HepG2 (cell line): ENCODE measurements around the gene COX6B1. TPM values are rescaled to one million over a fixed set of nuclear protein-coding genes. Genes with fewer than 3 reads are reported as not detected.

Source experiments
- BRD4 ChIP-seq: sonication (generic); formaldehyde crosslinking; IDR thresholded peaks from 2 replicates; pipeline ENCODE4 v1.4.0; 2020; ENCODE audit warnings: missing genetic modification reagents
- KAT8 ChIP-seq: IDR thresholded peaks from 2 replicates; pipeline ENCODE4 v1.6.1; 2016; ENCODE audit warnings: missing genetic modification reagents, missing compliant biosample characterization
- MEIS1 ChIP-seq: sonication (generic); formaldehyde crosslinking; IDR thresholded peaks from 2 replicates; pipeline ENCODE4 v1.9.0; 2021; ENCODE audit warnings: mild to moderate bottlenecking, missing genetic modification reagents, moderate library complexity, borderline replicate concordance
- MTF1 ChIP-seq: sonication (generic); formaldehyde crosslinking; IDR thresholded peaks from 2 replicates; pipeline ENCODE4 v1.5.0; 2020; ENCODE audit warnings: missing genetic modification reagents
- NFE2L1 ChIP-seq: sonication (generic); formaldehyde crosslinking; IDR thresholded peaks from 2 replicates; pipeline ENCODE4 v1.4.0; 2020; ENCODE audit warnings: missing genetic modification reagents, mild to moderate bottlenecking, borderline replicate concordance
- NRL ChIP-seq: sonication (generic); formaldehyde crosslinking; IDR thresholded peaks from 2 replicates; pipeline ENCODE4 v1.5.0; 2020; ENCODE audit warnings: missing genetic modification reagents, mild to moderate bottlenecking, moderate library complexity, borderline replicate concordance
- RFX5 ChIP-seq: IDR thresholded peaks from 2 replicates; pipeline ENCODE4 v1.6.1; 2011; ENCODE audit warnings: low read depth, low read length, improper control_type of control experiment
- RFXANK ChIP-seq: IDR thresholded peaks from 2 replicates; pipeline ENCODE4 v1.6.1; 2016
- SALL2 ChIP-seq: sonication (generic); formaldehyde crosslinking; IDR thresholded peaks from 2 replicates; pipeline ENCODE4 v1.8.1; 2023; ENCODE audit warnings: mild to moderate bottlenecking, missing genetic modification reagents, inconsistent platforms
- ZNF253 ChIP-seq: sonication (generic); formaldehyde crosslinking; IDR thresholded peaks from 2 replicates; pipeline ENCODE4 v1.8.0; 2022; ENCODE audit warnings: mild to moderate bottlenecking, missing genetic modification reagents, borderline replicate concordance
- polyA plus RNA-seq, 8 experiments: library from polyadenylated mRNA; depleted of rRNA in 3 of 8; stranded (reverse) in 7 of 8; unstranded in 1 of 8; fragments of >200 nt; fragmentation: Illumina TruSeq in 4 of 8; extraction: Trizol in 4 of 8; gene quantifications; 2 replicates each; pipeline versions ENCODE4 v1.2.1 to v1.2.3, GENCODE V29; 2011 to 2016; ENCODE audit warnings: low read depth in 4 of 8, missing spikeins in 1 of 8, mixed read lengths in 1 of 8; ENCODE audit not compliant: insufficient read depth in 1 of 8
- total RNA-seq, 5 experiments: library from RNA; depleted of rRNA; stranded (reverse); fragments of >200 nt; fragmentation: Illumina TruSeq; extraction: Trizol; gene quantifications; 2 replicates each; pipeline ENCODE4 v1.2.3, GENCODE V29; 2016; ENCODE audit warnings: low read depth in 1 of 5
- TF ChIP-seq, protein P1 (sequence below): sonication (generic); formaldehyde crosslinking; IDR thresholded peaks from 2 replicates; pipeline ENCODE4 v1.8.1; 2023; ENCODE audit warnings: mild to moderate bottlenecking, inconsistent platforms, moderate library complexity, missing genetic modification reagents, borderline replicate concordance
- TF ChIP-seq, protein P2 (sequence below): sonication (generic); formaldehyde crosslinking; IDR thresholded peaks from 2 replicates; pipeline ENCODE4 v1.8.1; 2022; ENCODE audit warnings: low read depth, mild to moderate bottlenecking, missing genetic modification reagents
- TF ChIP-seq, protein P3 (sequence below): sonication (generic); formaldehyde crosslinking; IDR thresholded peaks from 2 replicates; pipeline ENCODE4 v1.4.0; 2020; ENCODE audit warnings: missing genetic modification reagents
- TF ChIP-seq, protein P4 (sequence below): sonication (generic); formaldehyde crosslinking; IDR thresholded peaks from 2 replicates; pipeline ENCODE4 v1.4.0; 2020; ENCODE audit warnings: mild to moderate bottlenecking, missing genetic modification reagents, borderline replicate concordance

COX6B1 gene
- total and polyA plus RNA-seq, 2 of the 13 experiments (the other 11 are each of a cell fraction or from before 2014, with no cell fraction given): 481 to 487 TPM

DNA sequence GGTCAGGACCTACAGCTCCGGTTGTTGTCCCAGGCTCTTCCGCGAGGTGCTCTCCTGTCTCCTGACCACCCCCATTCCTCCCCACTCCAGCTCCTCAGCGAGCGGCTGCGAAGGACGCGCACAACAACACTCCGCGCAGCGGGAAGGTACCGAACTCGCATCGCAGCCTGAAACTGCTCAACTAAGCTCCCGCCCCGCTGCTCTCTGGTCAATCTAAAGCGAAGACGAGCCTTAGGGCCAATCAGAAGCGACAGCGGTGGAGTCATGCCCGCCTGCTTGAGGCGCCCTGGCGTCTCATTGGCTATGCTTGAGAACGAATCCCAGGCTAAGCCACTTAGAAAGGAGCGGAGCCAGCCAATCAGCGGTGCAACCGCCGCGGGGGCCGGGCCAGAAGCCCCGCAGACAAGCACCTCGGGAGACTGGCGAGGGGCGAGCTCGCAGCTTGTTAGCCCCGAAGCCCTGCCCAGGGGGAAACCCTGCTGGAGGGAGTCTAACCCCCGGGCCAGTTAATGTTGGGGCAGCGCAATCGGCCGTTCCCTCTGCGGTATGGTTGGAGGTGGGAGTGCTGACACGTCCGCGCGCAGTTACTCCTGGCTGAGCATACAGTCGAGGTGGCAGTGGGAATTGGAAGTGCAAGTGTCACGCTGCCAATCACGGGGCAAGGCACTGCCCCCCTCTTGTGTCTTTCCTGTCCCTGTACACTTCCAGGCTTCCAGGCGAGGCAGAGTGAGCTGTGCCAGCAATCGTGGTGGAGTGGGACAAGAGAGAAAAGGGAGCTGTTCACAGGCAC lies 54.3 kb downstream of the COX6B1 start (continued):
- TF ChIP-seq, protein P1, sequence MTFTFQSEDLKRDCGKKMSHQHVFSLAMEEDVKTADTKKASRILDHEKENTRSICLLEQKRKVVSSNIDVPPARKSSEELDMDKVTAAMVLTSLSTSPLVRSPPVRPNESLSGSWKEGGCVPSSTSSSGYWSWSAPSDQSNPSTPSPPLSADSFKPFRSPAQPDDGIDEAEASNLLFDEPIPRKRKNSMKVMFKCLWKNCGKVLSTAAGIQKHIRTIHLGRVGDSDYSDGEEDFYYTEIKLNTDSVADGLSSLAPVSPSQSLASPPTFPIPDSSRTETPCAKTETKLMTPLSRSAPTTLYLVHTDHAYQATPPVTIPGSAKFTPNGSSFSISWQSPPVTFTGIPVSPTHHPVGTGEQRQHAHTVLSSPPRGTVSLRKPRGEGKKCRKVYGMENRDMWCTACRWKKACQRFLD (CRISPR knock-in tag): no peak
- TF ChIP-seq NFE2L1 (no peak), BRD4 (CRISPR knock-in tag) (0 out of 2 replicates have a peak, but pooled peaks have one; percentile 66), SALL2 (CRISPR knock-in tag) (0 out of 2 replicates have a peak, but pooled peaks have one; percentile 54), MEIS1 (0 out of 2 replicates have a peak, but pooled peaks have one; percentile 33), RFXANK (CRISPR knock-in tag) (0 out of 2 replicates have a peak, but pooled peaks have one; percentile 44), MTF1 (CRISPR knock-in tag) (no peak), RFX5 (peak; percentile 11; the same call in 1 of the 2 replicates), NRL (peak; percentile 73; the same call in 1 of the 2 replicates), ZNF253 (0 out of 2 replicates have a peak, but pooled peaks have one; percentile 32), KAT8 (peak; percentile 64; the same call in 1 of the 2 replicates)
- TF ChIP-seq, protein P2, sequence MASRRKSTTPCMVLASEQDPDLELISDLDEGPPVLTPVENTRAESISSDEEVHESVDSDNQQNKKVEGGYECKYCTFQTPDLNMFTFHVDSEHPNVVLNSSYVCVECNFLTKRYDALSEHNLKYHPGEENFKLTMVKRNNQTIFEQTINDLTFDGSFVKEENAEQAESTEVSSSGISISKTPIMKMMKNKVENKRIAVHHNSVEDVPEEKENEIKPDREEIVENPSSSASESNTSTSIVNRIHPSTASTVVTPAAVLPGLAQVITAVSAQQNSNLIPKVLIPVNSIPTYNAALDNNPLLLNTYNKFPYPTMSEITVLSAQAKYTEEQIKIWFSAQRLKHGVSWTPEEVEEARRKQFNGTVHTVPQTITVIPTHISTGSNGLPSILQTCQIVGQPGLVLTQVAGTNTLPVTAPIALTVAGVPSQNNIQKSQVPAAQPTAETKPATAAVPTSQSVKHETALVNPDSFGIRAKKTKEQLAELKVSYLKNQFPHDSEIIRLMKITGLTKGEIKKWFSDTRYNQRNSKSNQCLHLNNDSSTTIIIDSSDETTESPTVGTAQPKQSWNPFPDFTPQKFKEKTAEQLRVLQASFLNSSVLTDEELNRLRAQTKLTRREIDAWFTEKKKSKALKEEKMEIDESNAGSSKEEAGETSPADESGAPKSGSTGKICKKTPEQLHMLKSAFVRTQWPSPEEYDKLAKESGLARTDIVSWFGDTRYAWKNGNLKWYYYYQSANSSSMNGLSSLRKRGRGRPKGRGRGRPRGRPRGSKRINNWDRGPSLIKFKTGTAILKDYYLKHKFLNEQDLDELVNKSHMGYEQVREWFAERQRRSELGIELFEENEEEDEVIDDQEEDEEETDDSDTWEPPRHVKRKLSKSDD (CRISPR knock-in tag): 0 out of 2 replicates have a peak, but pooled peaks have one; percentile 69
- TF ChIP-seq, protein P3, sequence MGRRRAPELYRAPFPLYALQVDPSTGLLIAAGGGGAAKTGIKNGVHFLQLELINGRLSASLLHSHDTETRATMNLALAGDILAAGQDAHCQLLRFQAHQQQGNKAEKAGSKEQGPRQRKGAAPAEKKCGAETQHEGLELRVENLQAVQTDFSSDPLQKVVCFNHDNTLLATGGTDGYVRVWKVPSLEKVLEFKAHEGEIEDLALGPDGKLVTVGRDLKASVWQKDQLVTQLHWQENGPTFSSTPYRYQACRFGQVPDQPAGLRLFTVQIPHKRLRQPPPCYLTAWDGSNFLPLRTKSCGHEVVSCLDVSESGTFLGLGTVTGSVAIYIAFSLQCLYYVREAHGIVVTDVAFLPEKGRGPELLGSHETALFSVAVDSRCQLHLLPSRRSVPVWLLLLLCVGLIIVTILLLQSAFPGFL: no peak
- TF ChIP-seq, protein P4, sequence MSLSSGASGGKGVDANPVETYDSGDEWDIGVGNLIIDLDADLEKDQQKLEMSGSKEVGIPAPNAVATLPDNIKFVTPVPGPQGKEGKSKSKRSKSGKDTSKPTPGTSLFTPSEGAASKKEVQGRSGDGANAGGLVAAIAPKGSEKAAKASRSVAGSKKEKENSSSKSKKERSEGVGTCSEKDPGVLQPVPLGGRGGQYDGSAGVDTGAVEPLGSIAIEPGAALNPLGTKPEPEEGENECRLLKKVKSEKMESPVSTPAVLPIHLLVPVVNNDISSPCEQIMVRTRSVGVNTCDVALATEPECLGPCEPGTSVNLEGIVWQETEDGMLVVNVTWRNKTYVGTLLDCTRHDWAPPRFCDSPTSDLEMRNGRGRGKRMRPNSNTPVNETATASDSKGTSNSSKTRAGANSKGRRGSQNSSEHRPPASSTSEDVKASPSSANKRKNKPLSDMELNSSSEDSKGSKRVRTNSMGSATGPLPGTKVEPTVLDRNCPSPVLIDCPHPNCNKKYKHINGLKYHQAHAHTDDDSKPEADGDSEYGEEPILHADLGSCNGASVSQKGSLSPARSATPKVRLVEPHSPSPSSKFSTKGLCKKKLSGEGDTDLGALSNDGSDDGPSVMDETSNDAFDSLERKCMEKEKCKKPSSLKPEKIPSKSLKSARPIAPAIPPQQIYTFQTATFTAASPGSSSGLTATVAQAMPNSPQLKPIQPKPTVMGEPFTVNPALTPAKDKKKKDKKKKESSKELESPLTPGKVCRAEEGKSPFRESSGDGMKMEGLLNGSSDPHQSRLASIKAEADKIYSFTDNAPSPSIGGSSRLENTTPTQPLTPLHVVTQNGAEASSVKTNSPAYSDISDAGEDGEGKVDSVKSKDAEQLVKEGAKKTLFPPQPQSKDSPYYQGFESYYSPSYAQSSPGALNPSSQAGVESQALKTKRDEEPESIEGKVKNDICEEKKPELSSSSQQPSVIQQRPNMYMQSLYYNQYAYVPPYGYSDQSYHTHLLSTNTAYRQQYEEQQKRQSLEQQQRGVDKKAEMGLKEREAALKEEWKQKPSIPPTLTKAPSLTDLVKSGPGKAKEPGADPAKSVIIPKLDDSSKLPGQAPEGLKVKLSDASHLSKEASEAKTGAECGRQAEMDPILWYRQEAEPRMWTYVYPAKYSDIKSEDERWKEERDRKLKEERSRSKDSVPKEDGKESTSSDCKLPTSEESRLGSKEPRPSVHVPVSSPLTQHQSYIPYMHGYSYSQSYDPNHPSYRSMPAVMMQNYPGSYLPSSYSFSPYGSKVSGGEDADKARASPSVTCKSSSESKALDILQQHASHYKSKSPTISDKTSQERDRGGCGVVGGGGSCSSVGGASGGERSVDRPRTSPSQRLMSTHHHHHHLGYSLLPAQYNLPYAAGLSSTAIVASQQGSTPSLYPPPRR (CRISPR knock-in tag): peak; percentile 14; the same call in 1 of the 2 replicates
